CD4-positive, CD25-positive, alpha-beta regulatory T cell (primary cell): ENCODE measurements around the gene MUC20. TPM values are rescaled to one million over a fixed set of nuclear protein-coding genes. Genes with fewer than 3 reads are reported as not detected.
A peak's percentile ranks its signal among the peaks of the same experiment; 100 is the strongest.
"Not testable (repeated sequence)": the region's sequence is repeated elsewhere in the genome, so short reads cannot be mapped to it uniquely, and the experiment has no call there.

ENCODE experiments used
- ATAC-seq, 2 donors: fragments of 150-1000 bp; cut with Tn5 transposase; one replicate each; pipeline ENCODE4 v1.10.0; 2021; ENCODE audit warnings: low read depth in 2 of 2, moderate number of reproducible peaks in 2 of 2, moderate library complexity in 1 of 2
- DNase-seq, 3 donors: peaks; one replicate each; pipeline versions ENCODE4 v3.0.0 to v3.0.0-alpha.2; 2012 to 2022; ENCODE audit warnings: mixed read lengths in 1 of 3
- H3K27ac ChIP-seq: one replicate; pipeline ENCODE4 v1.7.0; 2013; ENCODE audit warnings: mild to moderate bottlenecking, low read length; ENCODE audit not compliant: insufficient read depth, poor library complexity, severe bottlenecking
- H3K27me3 ChIP-seq: one replicate; pipeline ENCODE4 v1.7.0; 2013; ENCODE audit warnings: low read length; ENCODE audit not compliant: control insufficient read depth, insufficient read depth
- H3K36me3 ChIP-seq: one replicate; pipeline ENCODE4 v1.7.0; 2013; ENCODE audit warnings: mild to moderate bottlenecking, low read length, moderate library complexity; ENCODE audit not compliant: control insufficient read depth, insufficient read depth
- H3K4me1 ChIP-seq: 2 replicates; pipeline ENCODE4 v1.7.0; 2013; ENCODE audit warnings: mild to moderate bottlenecking, low read length; ENCODE audit not compliant: insufficient read depth, control insufficient read depth, poor library complexity, severe bottlenecking
- H3K4me3 ChIP-seq: one replicate; pipeline ENCODE4 v1.7.0; 2013; ENCODE audit warnings: low read depth, mild to moderate bottlenecking, low read length, moderate library complexity
- H3K9me3 ChIP-seq, 2 experiments: 1 replicate in 1 of 2; 2 replicates in 1 of 2; pipeline ENCODE4 v1.7.0; 2013; ENCODE audit warnings: low read length in 2 of 2, mild to moderate bottlenecking in 1 of 2, moderate library complexity in 1 of 2; ENCODE audit not compliant: control insufficient read depth in 2 of 2
- H3K27ac Mint-ChIP-seq, 3 donors: one replicate each; pipeline ENCODE4 v1.8.0; 2020 to 2022; ENCODE audit warnings: mild to moderate bottlenecking in 3 of 3, mixed read lengths in 3 of 3, moderate library complexity in 2 of 3
- H3K27me3 Mint-ChIP-seq: one replicate; pipeline ENCODE4 v1.8.0; 2022; ENCODE audit warnings: mild to moderate bottlenecking, mixed read lengths
- H3K36me3 Mint-ChIP-seq: one replicate; pipeline ENCODE4 v1.8.0; 2020; ENCODE audit warnings: mixed read lengths
- H3K4me1 Mint-ChIP-seq, 4 donors: one replicate each; pipeline ENCODE4 v1.8.0; 2020 to 2022; ENCODE audit warnings: mixed read lengths in 4 of 4, mild to moderate bottlenecking in 1 of 4
- H3K4me3 Mint-ChIP-seq, 4 donors: one replicate each; pipeline ENCODE4 v1.8.0; 2020 to 2022; ENCODE audit warnings: mild to moderate bottlenecking in 4 of 4, mixed read lengths in 4 of 4, moderate library complexity in 3 of 4
- H3K9me3 Mint-ChIP-seq, 7 donors: one replicate each; pipeline ENCODE4 v1.8.0; 2020 to 2022; ENCODE audit warnings: mixed read lengths in 7 of 7, mild to moderate bottlenecking in 3 of 7, moderate library complexity in 2 of 7
- polyA plus RNA-seq, 4 donors: library from polyadenylated mRNA; unstranded; fragments of 300-500 nt; fragmentation: Illumina TruSeq; gene quantifications; one replicate each; pipeline ENCODE4 v1.2.3, GENCODE V29; 2021
- total RNA-seq: library from RNA; stranded (reverse); gene quantifications from one replicate; pipeline ENCODE4 v1.2.3, GENCODE V29; 2022

The MUC20 gene
- total and polyA plus RNA-seq, 5 donors from 2014 or later: 0.14 to 1.5 (median 0.47) TPM; not detected in 2

DNA sequence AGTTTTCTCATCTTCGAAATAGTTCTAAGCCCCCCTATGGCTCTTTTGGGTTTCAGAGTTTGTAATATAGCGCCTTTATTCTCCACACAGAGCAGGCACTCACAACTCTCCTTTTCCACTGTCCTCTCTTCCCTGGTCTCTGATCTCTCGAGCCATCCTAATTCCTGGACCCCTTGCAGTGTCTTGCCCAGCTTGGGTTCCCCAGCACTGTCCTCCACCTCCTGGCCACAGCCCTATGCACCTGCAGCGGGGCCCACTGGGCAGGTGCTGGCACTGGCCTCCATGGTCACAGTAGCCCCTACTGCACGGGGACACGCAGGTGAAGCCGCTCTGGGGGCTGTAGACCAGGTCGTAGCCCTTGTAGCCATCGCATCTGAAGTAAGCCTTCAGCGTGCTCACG lies 27.9 kb downstream of the MUC20 start:
- Histone ChIP-seq H3K27ac (no peak overlapping the region), H3K4me1 (peaks cover 5% of the 10 kb centered on the region), H3K9me3 (no peaks in the 10 kb centered on the region), H3K4me3 (no peak overlapping the region), H3K27me3 (peaks cover 2% of the 10 kb centered on the region), H3K36me3 (no peaks in the 10 kb centered on the region)
- H3K27me3 Mint-ChIP-seq: peaks cover 15% of the 10 kb centered on the region
- H3K4me3 Mint-ChIP-seq: peak overlapping the region in 2 of 4 donors; percentile 43 to 82
- H3K36me3 Mint-ChIP-seq: no peaks in the 10 kb centered on the region
- H3K9me3 Mint-ChIP-seq: no peaks in the 10 kb centered on the region
- H3K27ac Mint-ChIP-seq: peak overlapping the region in 1 of 3 donors; percentile 53
- ATAC-seq: no peak
- peaks cover 0 to 18% (median 8%) of the 10 kb centered on the region in 4 donors for H3K4me1 Mint-ChIP-seq
- DNase-seq: no peak

DNA sequence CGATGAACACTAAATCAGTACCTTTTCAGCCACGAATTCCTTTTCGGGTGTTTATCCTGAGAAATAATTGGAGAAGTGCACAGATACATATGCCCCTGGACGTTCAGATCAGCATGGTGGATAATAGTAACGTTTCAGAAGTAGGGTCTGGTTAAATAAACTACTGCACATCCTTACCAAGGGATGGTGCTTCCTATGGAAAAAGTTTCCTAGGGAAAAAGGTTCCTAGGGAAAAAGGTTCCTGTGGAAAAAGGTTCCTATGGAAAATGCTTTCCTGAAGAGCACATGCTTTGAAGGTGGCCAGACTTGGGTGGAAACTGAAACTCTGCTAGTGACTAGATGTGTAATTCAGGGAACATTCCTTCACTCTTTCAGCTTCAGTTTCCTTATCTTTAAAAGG lies 28.3 kb downstream of the MUC20 start:
- H3K4me3 ChIP-seq, H3K36me3 Mint-ChIP-seq, H3K27ac Mint-ChIP-seq, H3K9me3 ChIP-seq, DNase-seq, H3K27me3 ChIP-seq, H3K9me3 Mint-ChIP-seq, H3K36me3 ChIP-seq, ATAC-seq, H3K27ac ChIP-seq, H3K4me1 ChIP-seq: not testable (repeated sequence)
- peaks cover 0 to 18% (median 8%) of the 10 kb centered on the region in 4 donors for H3K4me1 Mint-ChIP-seq
- peaks cover 15% of the 10 kb centered on the region for H3K27me3 Mint-ChIP-seq
- peak overlapping the region in 1 of 4 donors; percentile 43 for H3K4me3 Mint-ChIP-seq

DNA sequence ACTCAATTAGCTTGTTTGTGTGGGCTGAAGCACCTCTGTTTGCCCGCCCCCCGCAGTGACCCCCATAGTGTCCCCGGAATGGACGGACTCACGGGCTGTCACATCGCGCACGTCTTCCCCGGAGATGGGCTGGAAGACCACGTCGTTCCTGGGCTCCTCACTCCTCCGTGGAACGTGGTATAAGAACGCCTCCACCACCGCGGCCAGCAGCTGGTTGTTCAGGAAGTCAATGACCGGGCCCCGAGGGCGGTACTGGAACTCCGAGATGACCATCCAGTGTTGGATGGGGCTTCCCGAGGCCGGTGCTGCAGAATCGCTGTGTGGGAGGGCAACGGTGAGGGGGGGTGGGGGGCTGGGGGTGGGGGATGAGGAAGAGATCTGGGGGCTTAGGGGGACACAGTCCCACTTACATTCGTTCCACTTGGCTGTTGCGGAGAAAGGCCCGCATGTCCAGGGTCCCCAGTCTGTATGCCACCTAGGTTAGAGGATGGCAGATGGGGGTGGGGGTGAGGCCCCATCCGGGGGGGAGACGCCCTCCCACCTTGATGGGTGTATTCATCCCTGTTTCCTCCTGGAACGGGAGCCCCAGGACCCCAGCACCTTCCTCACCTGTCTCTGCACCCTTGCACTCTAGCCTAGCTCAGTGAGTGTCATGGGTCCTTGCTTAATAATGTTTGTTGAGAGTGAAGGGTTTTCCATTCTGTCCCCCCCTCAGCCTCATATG lies 30.2 kb downstream of the MUC20 start:
- H3K4me3 Mint-ChIP-seq: no peak overlapping the region
- H3K27ac Mint-ChIP-seq: no peak overlapping the region
- peaks cover 12% of the 10 kb centered on the region for H3K27me3 Mint-ChIP-seq
- Histone ChIP-seq H3K9me3 (no peaks in the 10 kb centered on the region), H3K27me3 (peaks cover 2% of the 10 kb centered on the region), H3K4me1 (peaks cover 5% of the 10 kb centered on the region), H3K27ac (no peak overlapping the region), H3K4me3 (no peak overlapping the region), H3K36me3 (no peaks in the 10 kb centered on the region)
- no peaks in the 10 kb centered on the region for H3K9me3 Mint-ChIP-seq
- H3K4me1 Mint-ChIP-seq: peaks cover 0 to 18% (median 9%) of the 10 kb centered on the region in 4 donors
- no peak for ATAC-seq
- DNase-seq: no peak
- H3K36me3 Mint-ChIP-seq: no peaks in the 10 kb centered on the region

DNA sequence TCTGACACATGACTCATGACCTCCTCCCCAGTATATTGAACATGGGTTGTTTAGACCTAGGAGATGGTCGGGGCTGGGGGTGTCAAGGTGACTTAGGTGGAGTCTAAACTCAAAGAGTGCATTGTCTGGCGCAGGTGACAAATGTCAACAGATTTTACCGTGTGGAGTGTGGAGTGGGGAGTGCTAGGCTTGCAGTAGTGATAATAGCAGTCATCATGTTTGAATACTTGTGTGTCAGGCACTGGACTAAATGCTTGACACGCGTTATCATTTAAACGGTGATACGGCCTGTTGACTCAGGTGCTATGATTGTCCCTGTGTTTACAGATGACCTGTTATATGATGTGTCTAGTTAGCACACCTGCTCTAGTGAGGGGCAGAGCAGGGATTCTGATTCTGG lies 30.8 kb downstream of the MUC20 start:
- Histone ChIP-seq H3K27me3 (peaks cover under 1% of the 10 kb centered on the region), H3K27ac (no peak overlapping the region), H3K4me3 (no peak overlapping the region), H3K9me3 (no peaks in the 10 kb centered on the region), H3K4me1 (peaks cover 5% of the 10 kb centered on the region), H3K36me3 (no peaks in the 10 kb centered on the region)
- H3K4me3 Mint-ChIP-seq: no peak overlapping the region
- H3K4me1 Mint-ChIP-seq: peaks cover 0 to 18% (median 9%) of the 10 kb centered on the region in 4 donors
- no peak overlapping the region for H3K27ac Mint-ChIP-seq
- ATAC-seq: no peak
- no peak for DNase-seq
- H3K27me3 Mint-ChIP-seq: peaks cover 14% of the 10 kb centered on the region
- H3K36me3 Mint-ChIP-seq: no peaks in the 10 kb centered on the region
- H3K9me3 Mint-ChIP-seq: no peaks in the 10 kb centered on the region

DNA sequence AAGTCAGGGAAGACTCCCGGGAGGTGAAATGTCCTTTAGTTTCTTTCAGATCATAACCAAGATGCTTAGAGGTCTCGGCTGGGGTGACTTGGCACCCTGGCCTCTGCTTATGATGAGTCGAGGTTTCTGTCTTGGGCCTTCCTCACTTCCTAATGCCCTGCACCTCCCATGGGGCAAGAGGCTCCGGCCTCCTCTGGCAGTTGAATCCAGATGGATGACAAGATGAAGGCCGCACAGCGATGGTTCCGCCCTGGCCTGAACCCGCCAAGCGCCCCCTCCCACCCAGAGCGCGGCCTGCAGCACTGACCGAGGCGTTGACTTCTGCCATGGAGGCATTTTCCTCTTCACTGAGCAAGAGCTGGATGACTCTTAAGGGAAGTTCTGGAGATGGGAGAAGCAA lies 31.3 kb downstream of the MUC20 start:
- no peaks in the 10 kb centered on the region for H3K9me3 Mint-ChIP-seq
- H3K36me3 Mint-ChIP-seq: no peaks in the 10 kb centered on the region
- ATAC-seq: no peak
- peaks cover 3% of the 10 kb centered on the region for H3K27me3 ChIP-seq
- no peak overlapping the region for H3K4me3 Mint-ChIP-seq
- H3K4me1 Mint-ChIP-seq: peaks cover 0 to 14% (median 11%) of the 10 kb centered on the region in 4 donors
- no peaks in the 10 kb centered on the region for H3K36me3 ChIP-seq
- no peak overlapping the region for H3K27ac Mint-ChIP-seq
- H3K27me3 Mint-ChIP-seq: peaks cover 16% of the 10 kb centered on the region
- H3K27ac ChIP-seq: no peak overlapping the region
- H3K4me1 ChIP-seq: peaks cover 5% of the 10 kb centered on the region
- DNase-seq: no peak
- H3K9me3 ChIP-seq: no peaks in the 10 kb centered on the region
- no peak overlapping the region for H3K4me3 ChIP-seq

DNA sequence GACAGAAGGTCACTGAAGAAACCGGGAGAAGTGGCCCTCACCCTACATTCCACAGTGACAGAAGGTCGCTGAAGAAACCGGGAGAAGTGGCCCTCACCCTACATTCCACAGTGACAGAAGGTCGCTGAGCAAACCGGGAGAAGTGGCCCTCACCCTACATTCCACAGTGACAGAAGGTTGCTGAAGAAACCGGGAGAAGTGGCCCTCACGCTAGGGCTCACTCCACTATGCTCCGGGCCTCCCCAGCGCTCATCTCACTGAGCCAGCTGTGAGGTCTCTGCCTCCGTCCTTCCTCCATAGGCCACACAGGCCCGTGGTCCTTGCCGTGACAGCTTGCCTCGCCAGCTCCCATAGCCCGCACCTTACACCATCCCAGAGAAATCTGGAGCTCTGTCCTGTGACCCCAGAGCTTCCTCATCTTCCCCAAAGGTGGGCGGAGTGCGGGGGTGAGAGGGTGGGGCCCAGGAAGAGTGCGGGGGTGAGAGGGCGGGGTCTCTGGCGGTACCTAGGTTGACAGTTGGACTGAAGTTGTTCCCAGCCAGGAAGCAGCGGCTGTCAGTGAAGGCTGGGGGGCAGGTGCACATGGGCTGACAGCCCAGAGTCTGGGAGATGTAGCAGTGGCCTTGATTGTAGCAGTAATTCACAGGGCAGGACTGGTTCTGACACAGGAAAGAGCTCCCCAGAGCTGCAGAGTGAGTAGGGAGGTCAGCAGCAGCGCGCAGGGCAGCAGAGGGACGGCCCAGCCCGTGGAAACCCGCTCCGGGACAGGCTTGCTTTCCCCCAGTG lies 32.0 kb downstream of the MUC20 start:
- H3K9me3 ChIP-seq: no peaks in the 10 kb centered on the region
- Mint-ChIP-seq H3K4me3 (no peak overlapping the region), H3K4me1 (peaks cover 0 to 11% (median 11%) of the 10 kb centered on the region in 4 donors), H3K9me3 (no peaks in the 10 kb centered on the region), H3K27me3 (peaks cover 18% of the 10 kb centered on the region), H3K36me3 (no peaks in the 10 kb centered on the region), H3K27ac (no peak overlapping the region)
- no peak overlapping the region for H3K4me3 ChIP-seq
- peaks cover 5% of the 10 kb centered on the region for H3K4me1 ChIP-seq
- H3K36me3 ChIP-seq: no peaks in the 10 kb centered on the region
- no peak for ATAC-seq
- no peak overlapping the region for H3K27ac ChIP-seq
- H3K27me3 ChIP-seq: peaks cover 3% of the 10 kb centered on the region
- no peak for DNase-seq

DNA sequence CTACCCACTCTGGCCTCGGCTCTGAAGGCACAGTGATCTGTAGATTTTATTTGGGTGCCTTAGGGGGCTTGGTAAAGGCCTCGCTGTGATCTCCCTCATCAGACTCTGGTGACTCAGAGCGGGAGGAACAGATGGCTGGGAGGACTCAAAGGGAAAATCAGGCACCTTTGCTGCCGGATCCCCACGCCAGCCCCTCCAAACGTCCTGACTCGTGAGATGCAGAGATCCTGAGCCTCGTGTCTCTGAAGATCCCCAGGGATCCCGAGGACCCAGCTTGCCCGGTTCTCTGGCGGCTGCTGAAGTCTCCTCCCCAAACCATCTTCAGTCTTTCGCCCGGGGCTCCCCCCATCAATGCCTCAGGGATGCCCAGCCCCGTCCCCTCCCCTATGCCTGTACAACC lies 32.8 kb downstream of the MUC20 start:
- peaks cover 0 to 10% (median 4%) of the 10 kb centered on the region in 4 donors for H3K4me1 Mint-ChIP-seq
- Histone ChIP-seq H3K9me3 (no peaks in the 10 kb centered on the region), H3K27ac (no peak overlapping the region), H3K36me3 (no peaks in the 10 kb centered on the region), H3K4me1 (no peaks in the 10 kb centered on the region), H3K27me3 (peaks cover 3% of the 10 kb centered on the region), H3K4me3 (no peak overlapping the region)
- no peaks in the 10 kb centered on the region for H3K9me3 Mint-ChIP-seq
- DNase-seq: no peak
- peaks cover 22% of the 10 kb centered on the region for H3K27me3 Mint-ChIP-seq
- H3K4me3 Mint-ChIP-seq: no peak overlapping the region
- peak overlapping the region in 1 of 3 donors; percentile 17 for H3K27ac Mint-ChIP-seq
- no peaks in the 10 kb centered on the region for H3K36me3 Mint-ChIP-seq
- ATAC-seq: no peak
